NB4 (cell line): Measurements from ENCODE around the gene CABP7.

Experiments
- CTCF ChIP-seq: IDR thresholded peaks from one replicate; pipeline ENCODE4 v1.5.1; 2012; ENCODE audit warnings: low read depth, low read length
- MAX ChIP-seq: IDR thresholded peaks from 2 replicates; pipeline ENCODE4 v1.6.1; 2011; ENCODE audit warnings: low read depth, low read length
- POLR2A ChIP-seq: IDR thresholded peaks from 2 replicates; pipeline ENCODE4 v1.6.1; 2011; ENCODE audit warnings: mild to moderate bottlenecking; ENCODE audit not compliant: insufficient read length; ENCODE audit errors: extremely low read depth

- TF ChIP-seq CTCF (no peak), MAX (no peak), POLR2A (no peak)
Measured at GRCh38 chr22:29707471-29707870, 12.3 kb upstream of the CABP7 start.
